ELF-1 (cell line): ENCODE measurements around the gene CCDC68.
"Not testable (repeated sequence)": the region's sequence is repeated elsewhere in the genome, so short reads cannot be mapped to it uniquely, and the experiment has no call there.

Source experiments
- DNase-seq: peaks from one replicate; pipeline ENCODE4 v3.0.0-alpha.2; 2016; ENCODE audit warnings: low read depth, low spot score

The CCDC68 gene

GRCh38 chr18:54877076-54877475 is 82.2 kb downstream of the CCDC68 start:
- DNase-seq = no peak

- no peak for DNase-seq
Observed at GRCh38 chr18:54875063-54875462, 84.2 kb downstream of the CCDC68 start.

GRCh38 chr18:54873884-54874255 is 85.4 kb downstream of the CCDC68 start:
- DNase-seq = peak; percentile 12

GRCh38 chr18:54872681-54873080 is 86.6 kb downstream of the CCDC68 start:
- DNase-seq = no peak

- no peak for DNase-seq
Observed at GRCh38 chr18:54871231-54871630, 88.0 kb downstream of the CCDC68 start.

- no peak for DNase-seq
Observed at GRCh38 chr18:54867131-54867530, 92.1 kb downstream of the CCDC68 start.

GRCh38 chr18:54860941-54861340 is 98.3 kb downstream of the CCDC68 start:
- DNase-seq = no peak

GRCh38 chr18:54859667-54860421 is 99.4 kb downstream of the CCDC68 start:
- no peak for DNase-seq

- DNase-seq = no peak
Observed at GRCh38 chr18:54857499-54857898, 101.8 kb downstream of the CCDC68 start.

- DNase-seq = no peak
Observed at GRCh38 chr18:54856105-54856646, 103.1 kb downstream of the CCDC68 start.

GRCh38 chr18:54855050-54855449 is 104.2 kb downstream of the CCDC68 start:
- DNase-seq = not testable (repeated sequence)

- no peak for DNase-seq
Observed at GRCh38 chr18:54852780-54853675, 106.2 kb downstream of the CCDC68 start.
